A673 (cell line): ENCODE data around the gene UBXN2A. TPM values are rescaled to one million over a fixed set of nuclear protein-coding genes. Genes with fewer than 3 reads are reported as not detected.
A peak's percentile ranks its signal among the peaks of the same experiment; 100 is the strongest.

Experiments used
- BruUV-seq: library from RNA; stranded (reverse); fragments of 400-500 nt; replicated peaks from 2 replicates; lab custom pipeline; 2021; lab: Mats Ljungman, UMichigan
- CTCF ChIA-PET: fragments of 300-600 bp; sonication (Branson Sonifier 250); formaldehyde crosslinking; loops from one replicate; lab custom pipeline; 2022; ENCODE audit warnings: antibody characterized with exemption; lab: Charles Lee
- POLR2A ChIA-PET: fragments of 300-600 bp; sonication (Branson Sonifier 250); formaldehyde crosslinking; loops from one replicate; lab custom pipeline; 2022; ENCODE audit warnings: antibody characterized with exemption; ENCODE audit not compliant: low non-redundant PET; lab: Charles Lee
- DNase-seq: peaks from one replicate; pipeline ENCODE4 v3.0.0-alpha.2; 2015; ENCODE audit warnings: low spot score
- H3K27ac ChIP-seq: fragments of 200-600 bp; sonication (generic); 2 replicates; pipeline ENCODE4 v1.5.1; 2016; ENCODE audit warnings: mixed run types, low read depth, mild to moderate bottlenecking, mixed read lengths, antibody characterized with exemption, low read length; ENCODE audit not compliant: poor library complexity, severe bottlenecking
- H3K27me3 ChIP-seq: fragments of 200-600 bp; sonication (generic); replicated peaks from 2 replicates; pipeline ENCODE4 v1.6.1; 2017; ENCODE audit warnings: mixed run types, low read depth, mild to moderate bottlenecking, mixed read lengths, antibody characterized with exemption, low read length; ENCODE audit not compliant: insufficient read depth, poor library complexity
- H3K36me3 ChIP-seq: fragments of 200-600 bp; sonication (generic); 2 replicates; pipeline ENCODE4 v1.6.1; 2016; ENCODE audit warnings: mixed run types, mild to moderate bottlenecking, mixed read lengths, antibody characterized with exemption, low read length; ENCODE audit not compliant: insufficient read depth, poor library complexity, severe bottlenecking
- H3K4me1 ChIP-seq: fragments of 200-600 bp; sonication (generic); 2 replicates; pipeline ENCODE4 v1.6.1; 2017; ENCODE audit warnings: mixed run types, mild to moderate bottlenecking, mixed read lengths, antibody characterized with exemption, low read length; ENCODE audit not compliant: insufficient read depth, poor library complexity, severe bottlenecking
- H3K4me3 ChIP-seq: fragments of 200-600 bp; sonication (generic); 2 replicates; pipeline ENCODE4 v1.5.1; 2016; ENCODE audit warnings: low read depth, mixed run types, mild to moderate bottlenecking, mixed read lengths, low read length; ENCODE audit not compliant: poor library complexity, severe bottlenecking
- H3K9me3 ChIP-seq: fragments of 200-600 bp; sonication (generic); 2 replicates; pipeline ENCODE4 v1.6.1; 2016; ENCODE audit warnings: mixed run types, low read depth, mild to moderate bottlenecking, mixed read lengths, antibody characterized with exemption, low read length; ENCODE audit not compliant: poor library complexity, severe bottlenecking
- EZH2 ChIP-seq: fragments of 200-600 bp; sonication (generic); IDR thresholded peaks from 2 replicates; pipeline ENCODE4 v1.6.1; 2017; ENCODE audit warnings: borderline replicate concordance, low read depth, mild to moderate bottlenecking, mixed read lengths, antibody characterized with exemption, low read length; ENCODE audit not compliant: poor library complexity, severe bottlenecking
- intact Hi-C: fragments of 100-400 bp; cut with micrococcal nuclease; formaldehyde crosslinking; loops from one replicate; pipeline ENCODE4 v1.10.0; 2022; ENCODE audit not compliant: unreplicated experiment
- total RNA-seq: library from RNA; stranded (reverse); gene quantifications from 2 replicates; pipeline ENCODE4 v1.2.3, GENCODE V29; 2021
- TF ChIP-seq, protein P1 (sequence below): fragments of 300-800, 200-600 bp; sonication (generic); conservative IDR thresholded peaks from 2 replicates; pipeline ENCODE4 v1.5.1; 2017; ENCODE audit warnings: low read depth, mild to moderate bottlenecking, antibody characterized with exemption, low read length, moderate library complexity, mixed read lengths

UBXN2A gene
- total RNA-seq, 1 experiment from 2014 or later: 18.3 TPM

DNA sequence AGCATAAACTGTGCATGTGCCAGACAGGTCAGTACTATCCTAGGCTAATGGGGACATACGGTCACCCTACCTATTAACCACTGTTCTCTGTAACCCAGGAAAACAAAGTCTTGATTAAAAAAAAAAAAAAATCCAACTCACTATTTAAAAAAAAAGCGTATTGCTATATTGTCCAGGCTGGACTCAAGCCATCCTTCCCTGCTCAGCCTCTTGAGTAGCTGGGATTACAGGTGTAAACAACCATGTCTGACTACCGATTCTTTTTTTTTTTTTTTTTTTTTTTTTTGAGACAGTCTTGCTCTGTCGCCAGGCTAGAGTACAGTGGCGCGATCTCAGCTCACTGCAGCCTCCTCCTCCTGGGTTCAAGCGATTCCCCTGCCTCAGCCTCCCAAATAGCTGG is 24.9 kb upstream of the UBXN2A start:
- H3K4me1 ChIP-seq: peaks cover 15% of the 10 kb centered on the region
- no peak for DNase-seq
- ChIA-PET CTCF (no interaction called here), POLR2A (no interaction called here)
- H3K36me3 ChIP-seq: no peaks in the 10 kb centered on the region
- intact Hi-C loops: no loop called here
- no peaks in the 10 kb centered on the region for H3K9me3 ChIP-seq
- TF ChIP-seq, protein P1, sequence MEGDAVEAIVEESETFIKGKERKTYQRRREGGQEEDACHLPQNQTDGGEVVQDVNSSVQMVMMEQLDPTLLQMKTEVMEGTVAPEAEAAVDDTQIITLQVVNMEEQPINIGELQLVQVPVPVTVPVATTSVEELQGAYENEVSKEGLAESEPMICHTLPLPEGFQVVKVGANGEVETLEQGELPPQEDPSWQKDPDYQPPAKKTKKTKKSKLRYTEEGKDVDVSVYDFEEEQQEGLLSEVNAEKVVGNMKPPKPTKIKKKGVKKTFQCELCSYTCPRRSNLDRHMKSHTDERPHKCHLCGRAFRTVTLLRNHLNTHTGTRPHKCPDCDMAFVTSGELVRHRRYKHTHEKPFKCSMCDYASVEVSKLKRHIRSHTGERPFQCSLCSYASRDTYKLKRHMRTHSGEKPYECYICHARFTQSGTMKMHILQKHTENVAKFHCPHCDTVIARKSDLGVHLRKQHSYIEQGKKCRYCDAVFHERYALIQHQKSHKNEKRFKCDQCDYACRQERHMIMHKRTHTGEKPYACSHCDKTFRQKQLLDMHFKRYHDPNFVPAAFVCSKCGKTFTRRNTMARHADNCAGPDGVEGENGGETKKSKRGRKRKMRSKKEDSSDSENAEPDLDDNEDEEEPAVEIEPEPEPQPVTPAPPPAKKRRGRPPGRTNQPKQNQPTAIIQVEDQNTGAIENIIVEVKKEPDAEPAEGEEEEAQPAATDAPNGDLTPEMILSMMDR: no peak
- TF ChIP-seq EZH2: no peak
- no peaks in the 10 kb centered on the region for H3K27me3 ChIP-seq
- H3K4me3 ChIP-seq: no peak overlapping the region
- H3K27ac ChIP-seq: no peak overlapping the region
- no TSS peak for BruUV-seq

DNA sequence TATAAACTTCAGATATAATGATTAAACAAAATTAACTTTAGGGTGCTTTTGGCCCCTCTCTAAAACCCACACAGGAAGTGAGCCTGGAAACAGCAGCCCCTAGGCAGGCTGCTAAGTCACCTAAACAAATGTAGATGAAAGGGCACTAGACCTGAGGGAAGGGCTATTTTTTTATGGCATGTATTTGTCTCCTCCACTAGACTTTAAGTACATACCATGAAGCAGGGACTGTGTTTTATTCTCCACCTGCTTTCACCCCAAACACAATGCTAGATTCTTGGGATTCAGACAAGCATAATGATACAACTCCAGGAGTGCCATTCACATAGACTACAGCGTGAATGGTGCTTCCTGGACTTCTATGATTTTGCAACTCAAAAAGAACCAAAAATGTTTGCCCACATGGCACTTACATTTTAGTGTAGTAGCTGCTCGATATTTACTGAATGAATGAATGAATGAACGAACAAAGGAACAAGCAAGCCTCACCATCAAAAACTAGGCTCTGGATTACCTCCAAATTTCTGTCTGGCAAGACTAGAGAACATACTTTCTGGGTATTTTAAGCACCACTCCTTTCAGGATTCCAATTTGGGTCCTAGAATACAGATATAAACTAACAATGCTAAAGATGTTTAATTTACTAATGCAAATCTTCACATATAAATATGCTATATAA is 23.4 kb upstream of the UBXN2A start:
- Histone ChIP-seq H3K4me3 (no peak overlapping the region), H3K4me1 (peaks cover 15% of the 10 kb centered on the region), H3K27me3 (no peaks in the 10 kb centered on the region), H3K36me3 (no peaks in the 10 kb centered on the region), H3K9me3 (no peaks in the 10 kb centered on the region), H3K27ac (peak overlapping the region; percentile 36)
- ChIA-PET POLR2A (no interaction called here), CTCF (no interaction called here)
- DNase-seq: no peak
- no TSS peak for BruUV-seq
- intact Hi-C loops: no loop called here
- TF ChIP-seq, protein P1: no peak
- no peak for TF ChIP-seq EZH2

DNA sequence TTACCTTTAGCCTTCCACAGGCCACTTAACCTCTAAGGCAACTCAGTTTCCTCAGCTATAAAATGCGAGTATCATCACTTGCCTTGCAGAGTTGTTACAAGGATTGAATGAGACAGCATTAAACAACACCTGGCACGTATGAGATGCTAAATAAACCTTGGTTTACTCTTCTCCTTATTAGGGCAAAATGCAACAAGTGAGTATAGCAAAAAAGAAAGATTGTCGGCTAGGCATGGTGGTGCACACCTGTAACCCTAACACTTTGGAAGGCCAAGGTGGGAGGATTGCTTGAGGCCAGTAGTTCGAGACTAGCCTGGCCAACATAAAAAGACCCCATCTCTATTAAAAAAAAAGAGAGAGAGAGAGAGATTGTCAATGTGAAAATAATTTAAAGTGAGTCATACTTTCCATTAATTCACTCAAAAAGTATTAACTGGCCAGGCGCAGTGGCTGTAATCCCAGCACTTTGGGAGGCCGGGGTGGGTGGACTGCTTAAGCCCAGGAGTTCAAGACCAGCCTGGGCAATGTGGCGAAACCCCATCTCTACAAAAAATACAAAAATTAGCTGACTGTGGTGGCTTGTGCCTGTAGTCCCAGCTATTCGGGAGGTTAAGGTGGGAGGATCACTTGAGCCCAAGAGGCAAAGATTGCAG is 21.3 kb upstream of the UBXN2A start:
- intact Hi-C loops: no loop called here
- Histone ChIP-seq H3K9me3 (no peaks in the 10 kb centered on the region), H3K27ac (no peak overlapping the region), H3K36me3 (no peaks in the 10 kb centered on the region), H3K27me3 (no peaks in the 10 kb centered on the region), H3K4me1 (peaks cover 16% of the 10 kb centered on the region), H3K4me3 (no peak overlapping the region)
- CTCF ChIA-PET: no interaction called here
- no peak for TF ChIP-seq EZH2
- TF ChIP-seq, protein P1: no peak
- no peak for DNase-seq
- BruUV-seq: no TSS peak
- POLR2A ChIA-PET: no interaction called here
